BJ (cell line): ENCODE results near the gene ST7L. TPM values are rescaled to one million over a fixed set of nuclear protein-coding genes. Genes with fewer than 3 reads are reported as not detected.

ENCODE experiments used
- CTCF ChIA-PET: fragments of 350-600 bp; formaldehyde crosslinking; extraction: SDS; loops from one replicate; lab custom pipeline; 2021; ENCODE audit warnings: antibody characterized with exemption, inconsistent platforms; lab: Yijun Ruan, JAX
- POLR2A ChIA-PET: fragments of 300-600 bp; sonication (Branson Sonifier 250); formaldehyde crosslinking; extraction: SDS; loops from one replicate; lab custom pipeline; 2021; ENCODE audit warnings: antibody characterized with exemption; lab: Charles Lee
- DNase-seq: peaks from one replicate; pipeline ENCODE4 v3.0.0-alpha.2; 2011; ENCODE audit warnings: low read depth
- H3K27me3 ChIP-seq: 2 replicates; pipeline ENCODE4 v1.6.0; 2011; ENCODE audit warnings: low read length; ENCODE audit not compliant: control insufficient read depth, insufficient read depth
- H3K36me3 ChIP-seq: 2 replicates; pipeline ENCODE4 v1.5.1; 2011; ENCODE audit warnings: low read length; ENCODE audit not compliant: control insufficient read depth, insufficient read depth
- H3K4me3 ChIP-seq: 2 replicates; pipeline ENCODE4 v1.5.1; 2011; ENCODE audit warnings: low read depth, mild to moderate bottlenecking, control low read depth, low read length
- CTCF ChIP-seq: IDR thresholded peaks from 2 replicates; pipeline ENCODE4 v1.5.1; 2011; ENCODE audit warnings: low read depth, mild to moderate bottlenecking, control low read depth, inconsistent platforms, low read length, moderate library complexity; ENCODE audit not compliant: insufficient read depth
- polyA plus RNA-seq: library from polyadenylated mRNA; depleted of rRNA; stranded (reverse); fragments of >200 nt; gene quantifications from 2 replicates; pipeline ENCODE4 v1.2.3, GENCODE V29; 2011

The ST7L gene
- polyA plus RNA-seq, 1 experiment, result 7.2 TPM

GRCh38 chr1:112565800-112566199, 53.1 kb downstream of the ST7L start:
- TF ChIP-seq CTCF, result no peak
- CTCF ChIA-PET, result no interaction called here
- H3K4me3 ChIP-seq, result no peak overlapping the region
- POLR2A ChIA-PET, result no interaction called here
- no peak for DNase-seq
- no peaks in the 10 kb centered on the region for H3K27me3 ChIP-seq
- no peaks in the 10 kb centered on the region for H3K36me3 ChIP-seq

- Histone ChIP-seq H3K27me3 (no peaks in the 10 kb centered on the region), H3K36me3 (no peaks in the 10 kb centered on the region), H3K4me3 (no peak overlapping the region)
- no peak for TF ChIP-seq CTCF
- CTCF ChIA-PET, result no interaction called here
- DNase-seq, result no peak
- POLR2A ChIA-PET, result no interaction called here
Measured at GRCh38 chr1:112564081-112564480, 54.9 kb downstream of the ST7L start.

GRCh38 chr1:112563341-112563740, 55.6 kb downstream of the ST7L start:
- no peaks in the 10 kb centered on the region for H3K36me3 ChIP-seq
- DNase-seq, result no peak
- H3K4me3 ChIP-seq, result no peak overlapping the region
- ChIA-PET POLR2A (no interaction called here), CTCF (no interaction called here)
- TF ChIP-seq CTCF, result no peak
- H3K27me3 ChIP-seq, result no peaks in the 10 kb centered on the region

- DNase-seq, result no peak
- no peak for TF ChIP-seq CTCF
- POLR2A ChIA-PET, result no interaction called here
- Histone ChIP-seq H3K4me3 (no peak overlapping the region), H3K27me3 (no peaks in the 10 kb centered on the region), H3K36me3 (no peaks in the 10 kb centered on the region)
- CTCF ChIA-PET, result no interaction called here
Measured at GRCh38 chr1:112558634-112559033, 60.3 kb downstream of the ST7L start.

GRCh38 chr1:112557385-112557784, 61.6 kb downstream of the ST7L start:
- no peak overlapping the region for H3K4me3 ChIP-seq
- POLR2A ChIA-PET, result no interaction called here
- H3K27me3 ChIP-seq, result no peaks in the 10 kb centered on the region
- no peaks in the 10 kb centered on the region for H3K36me3 ChIP-seq
- TF ChIP-seq CTCF, result no peak
- CTCF ChIA-PET, result interaction anchor here (1.1 to 2.0 kb wide), 2 partner anchors 10 to 56 kb away, joined by 3 to 4 read pairs; no protein-coding TSS in a partner anchor
- DNase-seq, result no peak
